B cell (primary cell): ENCODE data around the gene FOXP3. TPM values are rescaled to one million over a fixed set of nuclear protein-coding genes. Genes with fewer than 3 reads are reported as not detected.
A peak's percentile ranks its signal among the peaks of the same experiment; 100 is the strongest.

Experiments
- ATAC-seq: fragments of 200-7000 bp; cut with Tn5 transposase; one replicate; pipeline ENCODE4 v1.10.0; 2021; ENCODE audit warnings: low read depth, mild to moderate bottlenecking, moderate number of reproducible peaks, moderate library complexity
- CTCF ChIA-PET: fragments of 350-600 bp; sonication (Branson Sonifier 250); formaldehyde crosslinking; loops from one replicate; lab custom pipeline; 2021; ENCODE audit warnings: antibody characterized with exemption, inconsistent platforms; lab: Charles Lee
- POLR2A ChIA-PET: fragments of 350-600 bp; sonication (Branson Sonifier 250); formaldehyde crosslinking; loops from one replicate; lab custom pipeline; 2021; ENCODE audit warnings: antibody characterized with exemption; lab: Charles Lee
- DNase-seq: peaks from one replicate; pipeline ENCODE4 v3.0.0; 2013
- H2AFZ ChIP-seq: 2 replicates; pipeline ENCODE4 v1.6.1; 2012; ENCODE audit warnings: mild to moderate bottlenecking, low read depth, low read length; ENCODE audit not compliant: insufficient read depth, poor library complexity, severe bottlenecking
- H3K27ac ChIP-seq, 2 donors: 1 replicate in 1 of 2; 2 replicates in 1 of 2; pipeline ENCODE4 v1.5.1; 2012 to 2013; ENCODE audit warnings: low read length in 2 of 2, mild to moderate bottlenecking in 2 of 2, moderate library complexity in 1 of 2
- H3K27me3 ChIP-seq, 4 experiments: fragments of 200-600 bp in 1 of 4; sonication (generic) in 1 of 4; replicated peaks in 1 of 4; 1 replicate in 2 of 4; 2 replicates in 2 of 4; pipeline versions ENCODE4 v1.6.1 to v1.7.0; 2013 to 2016; ENCODE audit warnings: low read length in 3 of 4, mild to moderate bottlenecking in 2 of 4, mixed read lengths in 1 of 4, moderate library complexity in 1 of 4; ENCODE audit not compliant: insufficient read depth in 4 of 4, control insufficient read depth in 3 of 4; ENCODE audit errors: control extremely low read depth in 1 of 4
- H3K36me3 ChIP-seq, 2 experiments: replicated peaks in 1 of 2; 1 replicate in 1 of 2; 2 replicates in 1 of 2; pipeline versions ENCODE4 v1.6.1 to v1.7.1; 2013; ENCODE audit warnings: low read length in 1 of 2; ENCODE audit not compliant: insufficient read depth in 2 of 2, control insufficient read depth in 1 of 2; ENCODE audit errors: control extremely low read depth in 1 of 2, extremely low read depth in 1 of 2
- H3K4me1 ChIP-seq, 2 donors: fragments of 200-600 bp in 1 of 2; sonication (generic) in 1 of 2; 1 replicate in 1 of 2; 2 replicates in 1 of 2; pipeline versions ENCODE4 v1.5.1 to v1.6.1; 2013 to 2017; ENCODE audit warnings: low read length in 2 of 2; ENCODE audit not compliant: control insufficient read depth in 2 of 2, insufficient read depth in 2 of 2
- H3K4me2 ChIP-seq: replicated peaks from 2 replicates; pipeline ENCODE3; 2012; ENCODE audit warnings: mild to moderate bottlenecking, low read depth, low read length; ENCODE audit not compliant: poor library complexity, severe bottlenecking
- H3K4me3 ChIP-seq, 5 experiments: fragments of 200-600 bp in 1 of 5; sonication (generic) in 1 of 5; 1 replicate in 3 of 5; 2 replicates in 2 of 5; pipeline versions ENCODE4 v1.5.1 to v1.7.0; 2011 to 2016; ENCODE audit warnings: low read length in 4 of 5, mild to moderate bottlenecking in 4 of 5, low read depth in 2 of 5, control low read depth in 1 of 5, moderate library complexity in 1 of 5; ENCODE audit not compliant: insufficient read depth in 1 of 5; ENCODE audit errors: control extremely low read depth in 1 of 5, extremely low read depth in 1 of 5
- H3K79me2 ChIP-seq: fragments of 200-600 bp; sonication (generic); one replicate; pipeline ENCODE4 v1.6.0; 2016; ENCODE audit warnings: low read length; ENCODE audit not compliant: control insufficient read depth, insufficient read depth
- H3K9ac ChIP-seq: fragments of 200-600 bp; sonication (generic); 2 replicates; pipeline ENCODE4 v1.6.1; 2017; ENCODE audit warnings: mild to moderate bottlenecking, low read length, moderate library complexity
- H3K9me3 ChIP-seq, 3 donors: one replicate each; pipeline versions ENCODE4 v1.6.1 to v1.7.1; 2013; ENCODE audit warnings: low read length in 2 of 3; ENCODE audit not compliant: control insufficient read depth in 2 of 3, insufficient read depth in 1 of 3; ENCODE audit errors: control extremely low read depth in 1 of 3
- H4K20me1 ChIP-seq: 2 replicates; pipeline ENCODE4 v1.6.0; 2012; ENCODE audit warnings: mild to moderate bottlenecking, low read length; ENCODE audit not compliant: insufficient read depth, control insufficient read depth, poor library complexity, severe bottlenecking
- H3K27ac Mint-ChIP-seq: one replicate; pipeline ENCODE4 v1.8.0; 2021; ENCODE audit warnings: mixed read lengths
- H3K27me3 Mint-ChIP-seq: one replicate; pipeline ENCODE4 v1.8.0; 2021; ENCODE audit warnings: mixed read lengths
- H3K4me1 Mint-ChIP-seq: one replicate; pipeline ENCODE4 v1.8.0; 2021; ENCODE audit warnings: mixed read lengths
- H3K4me3 Mint-ChIP-seq: one replicate; pipeline ENCODE4 v1.8.0; 2021; ENCODE audit warnings: mixed read lengths
- H3K9me3 Mint-ChIP-seq: one replicate; pipeline ENCODE4 v1.8.0; 2022; ENCODE audit warnings: mixed read lengths; ENCODE audit not compliant: insufficient read depth
- EZH2 ChIP-seq: IDR thresholded peaks from 2 replicates; pipeline ENCODE4 v1.6.1; 2012; ENCODE audit warnings: borderline replicate concordance, low read depth, mild to moderate bottlenecking, moderate library complexity, low read length; ENCODE audit not compliant: insufficient read depth, poor library complexity, severe bottlenecking
- WGBS: methylation state at CpG from one replicate; pipeline ENCODE4 v1.1.5; 2013; ENCODE audit warnings: missing lambda C conversion rate; ENCODE audit not compliant: insufficient coverage; 5-methylcytosine and 5-hydroxymethylcytosine counted together
- intact Hi-C: fragments of 100-400 bp; cut with micrococcal nuclease; formaldehyde crosslinking; loops from one replicate; pipeline ENCODE4 v1.10.0; 2022
- polyA plus RNA-seq: library from polyadenylated mRNA; depleted of rRNA; stranded (reverse); fragments of >200 nt; gene quantifications from 2 replicates; pipeline ENCODE4 v1.2.3, GENCODE V29; 2012
- total RNA-seq, 2 donors: library from RNA; stranded (reverse); fragments of 120-200 nt in 1 of 2; gene quantifications; 1 replicate in 1 of 2; 2 replicates in 1 of 2; pipeline versions ENCODE4 v1.2.3 to v1.2.4, GENCODE V29; 2013 to 2022
- TF ChIP-seq, protein P1 (sequence below): fragments of 200-600 bp; IDR thresholded peaks from one replicate; pipeline ENCODE4 v1.8.0; 2022; ENCODE audit warnings: antibody characterized with exemption, mild to moderate bottlenecking

The FOXP3 gene
- total and polyA plus RNA-seq, 2 donors (not counting 1 experiment from before 2014, with no cell fraction given): 0.03 TPM; not detected in 1

DNA sequence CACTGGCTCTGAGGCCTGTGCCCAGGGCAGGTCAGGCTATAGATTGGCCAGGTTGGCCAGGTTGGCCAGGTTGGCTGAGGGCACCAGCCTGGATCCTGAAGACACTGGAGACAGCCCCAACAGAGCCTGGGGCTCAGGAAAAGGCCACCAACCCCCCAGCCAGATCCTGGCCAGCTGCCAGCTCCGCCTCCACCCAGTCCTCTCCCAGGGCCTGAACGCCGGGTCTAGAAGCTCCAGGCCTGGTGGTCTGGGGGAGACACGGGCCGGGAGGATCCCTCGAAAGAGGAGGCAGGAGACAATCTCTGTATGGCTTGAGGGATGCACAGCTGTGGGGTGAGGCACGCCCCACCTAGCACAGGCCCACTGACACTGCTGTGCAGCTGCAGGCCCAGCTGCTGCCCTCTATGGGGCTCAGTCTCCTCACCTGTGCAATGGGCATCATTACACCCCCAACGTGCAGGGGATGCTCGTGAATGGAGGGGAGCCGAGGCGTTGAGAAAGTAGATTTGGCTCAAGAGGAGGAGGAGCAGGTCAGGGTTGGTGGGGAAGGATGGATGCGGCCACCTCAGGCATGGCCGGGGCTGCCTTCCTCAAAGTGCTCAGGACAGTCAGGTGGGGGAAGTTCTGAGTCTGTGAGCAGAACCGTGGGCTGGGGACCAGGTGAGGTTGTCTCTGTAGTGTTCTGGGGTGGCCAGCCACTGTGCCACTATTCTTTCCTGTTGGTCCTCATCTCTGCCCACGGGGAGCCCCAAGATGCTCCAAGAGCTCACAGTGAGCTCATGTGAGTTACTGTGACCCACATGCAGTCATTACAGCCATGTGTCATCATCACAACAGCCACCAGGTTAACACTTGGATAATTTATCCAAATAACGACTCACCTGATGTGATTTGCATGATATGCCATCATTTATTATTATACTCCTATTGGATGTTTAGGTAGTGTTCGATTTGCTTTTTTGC is 28.2 kb upstream of the FOXP3 start:
- H3K79me2 ChIP-seq: no peaks in the 10 kb centered on the region
- no peaks in the 10 kb centered on the region for H4K20me1 ChIP-seq
- 90% methylated on average over 5 of the region's 17 CpGs for WGBS
- H3K36me3 ChIP-seq: no peaks in the 10 kb centered on the region
- H3K9ac ChIP-seq: no peak overlapping the region
- intact Hi-C loops: loop anchor here (2.0 kb wide), 1 partner anchor 462 kb away; no protein-coding TSS in a partner anchor
- ATAC-seq: no peak
- DNase-seq: no peak
- no peak overlapping the region for H2AFZ ChIP-seq
- H3K4me1 ChIP-seq: peaks cover 0 to 9% of the 10 kb centered on the region in 2 donors
- CTCF ChIA-PET: interaction anchor here (0.5 to 0.6 kb wide), 2 partner anchors 8 to 1741 kb away, joined by 3 read pairs; no protein-coding TSS in a partner anchor
- H3K4me3 ChIP-seq: no peak overlapping the region
- TF ChIP-seq, protein P1, sequence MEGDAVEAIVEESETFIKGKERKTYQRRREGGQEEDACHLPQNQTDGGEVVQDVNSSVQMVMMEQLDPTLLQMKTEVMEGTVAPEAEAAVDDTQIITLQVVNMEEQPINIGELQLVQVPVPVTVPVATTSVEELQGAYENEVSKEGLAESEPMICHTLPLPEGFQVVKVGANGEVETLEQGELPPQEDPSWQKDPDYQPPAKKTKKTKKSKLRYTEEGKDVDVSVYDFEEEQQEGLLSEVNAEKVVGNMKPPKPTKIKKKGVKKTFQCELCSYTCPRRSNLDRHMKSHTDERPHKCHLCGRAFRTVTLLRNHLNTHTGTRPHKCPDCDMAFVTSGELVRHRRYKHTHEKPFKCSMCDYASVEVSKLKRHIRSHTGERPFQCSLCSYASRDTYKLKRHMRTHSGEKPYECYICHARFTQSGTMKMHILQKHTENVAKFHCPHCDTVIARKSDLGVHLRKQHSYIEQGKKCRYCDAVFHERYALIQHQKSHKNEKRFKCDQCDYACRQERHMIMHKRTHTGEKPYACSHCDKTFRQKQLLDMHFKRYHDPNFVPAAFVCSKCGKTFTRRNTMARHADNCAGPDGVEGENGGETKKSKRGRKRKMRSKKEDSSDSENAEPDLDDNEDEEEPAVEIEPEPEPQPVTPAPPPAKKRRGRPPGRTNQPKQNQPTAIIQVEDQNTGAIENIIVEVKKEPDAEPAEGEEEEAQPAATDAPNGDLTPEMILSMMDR: no peak
- TF ChIP-seq EZH2: no peak
- H3K4me2 ChIP-seq: peak overlapping the region; percentile 14
- H3K9me3 Mint-ChIP-seq: no peaks in the 10 kb centered on the region
- no peak overlapping the region for H3K27ac Mint-ChIP-seq
- POLR2A ChIA-PET: no interaction called here
- H3K27ac ChIP-seq: no peak overlapping the region
- no peaks in the 10 kb centered on the region for H3K27me3 ChIP-seq
- no peaks in the 10 kb centered on the region for H3K9me3 ChIP-seq
- H3K4me1 Mint-ChIP-seq: no peaks in the 10 kb centered on the region
- H3K27me3 Mint-ChIP-seq: no peaks in the 10 kb centered on the region
- no peak overlapping the region for H3K4me3 Mint-ChIP-seq
